SK-N-SH treated with all-trans-retinoic acid at 6 μM for 48 hours (cell line): ENCODE data around the gene MAPK9.

Experiments
- ARNTL ChIP-seq: fragments of 450-650 bp; formaldehyde crosslinking; IDR thresholded peaks from 2 replicates; pipeline ENCODE4 v1.5.0; 2020; ENCODE audit warnings: low read depth, mild to moderate bottlenecking, moderate library complexity, borderline replicate concordance
- RARB ChIP-seq: fragments of 250-450 bp; sonication (Bioruptor Pico); IDR thresholded peaks from 2 replicates; pipeline ENCODE4 v1.8.0; 2021; ENCODE audit warnings: mild to moderate bottlenecking, moderate library complexity
- SNAI2 ChIP-seq: fragments of 250-450 bp; sonication (Bioruptor Pico); IDR thresholded peaks from 2 replicates; pipeline ENCODE4 v1.5.0; 2020; ENCODE audit warnings: mild to moderate bottlenecking, moderate library complexity
- TF ChIP-seq, protein P1 (sequence below): fragments of 250-450 bp; sonication (Bioruptor Pico); IDR thresholded peaks from 2 replicates; pipeline ENCODE4 v1.8.0; 2021; ENCODE audit warnings: low read depth, mild to moderate bottlenecking, moderate library complexity, borderline replicate concordance

DNA sequence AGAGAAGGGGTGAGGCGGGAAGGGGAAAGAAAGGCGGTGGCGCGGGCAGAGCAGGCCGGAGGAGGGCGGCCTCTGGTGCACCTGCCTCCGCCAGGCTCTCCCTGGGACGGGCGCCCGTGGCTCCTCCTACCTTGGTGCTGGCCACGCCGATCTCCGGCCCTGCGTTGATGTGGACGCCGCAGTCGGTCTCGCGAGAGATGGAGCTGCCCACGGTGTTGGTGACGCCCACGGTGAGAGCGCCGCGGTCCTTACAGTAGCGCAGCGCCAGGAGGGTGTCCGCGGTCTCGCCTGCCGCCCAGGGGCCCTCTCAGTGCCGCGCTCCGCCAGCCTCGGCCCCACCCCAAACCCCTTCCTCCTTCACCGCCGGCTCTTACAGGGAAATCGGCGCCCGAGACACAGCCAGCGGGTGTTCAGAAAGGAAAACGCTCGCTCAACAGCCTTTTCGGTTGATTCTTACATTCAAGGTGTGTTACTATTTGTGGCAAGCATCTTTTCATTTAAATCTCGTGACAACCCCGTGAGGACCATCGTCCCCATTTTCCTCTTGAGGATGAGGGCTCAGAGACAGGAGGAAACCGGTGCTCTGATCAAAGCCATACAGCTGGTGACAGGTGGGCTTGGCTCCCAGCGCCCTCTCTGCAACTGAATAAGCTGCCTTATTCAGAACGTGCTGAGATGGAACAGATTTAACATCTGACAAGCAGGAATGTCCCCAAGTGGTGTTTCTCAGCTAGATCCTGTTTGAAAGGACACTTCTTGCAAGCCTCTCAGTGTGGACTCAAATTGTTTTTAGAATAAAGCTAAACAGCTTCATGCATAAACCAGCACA is 22.0 kb upstream of the MAPK9 start:
- TF ChIP-seq SNAI2 (CRISPR knock-in tag) (no peak), RARB (no peak), ARNTL (CRISPR knock-in tag) (no peak)
- TF ChIP-seq, protein P1, sequence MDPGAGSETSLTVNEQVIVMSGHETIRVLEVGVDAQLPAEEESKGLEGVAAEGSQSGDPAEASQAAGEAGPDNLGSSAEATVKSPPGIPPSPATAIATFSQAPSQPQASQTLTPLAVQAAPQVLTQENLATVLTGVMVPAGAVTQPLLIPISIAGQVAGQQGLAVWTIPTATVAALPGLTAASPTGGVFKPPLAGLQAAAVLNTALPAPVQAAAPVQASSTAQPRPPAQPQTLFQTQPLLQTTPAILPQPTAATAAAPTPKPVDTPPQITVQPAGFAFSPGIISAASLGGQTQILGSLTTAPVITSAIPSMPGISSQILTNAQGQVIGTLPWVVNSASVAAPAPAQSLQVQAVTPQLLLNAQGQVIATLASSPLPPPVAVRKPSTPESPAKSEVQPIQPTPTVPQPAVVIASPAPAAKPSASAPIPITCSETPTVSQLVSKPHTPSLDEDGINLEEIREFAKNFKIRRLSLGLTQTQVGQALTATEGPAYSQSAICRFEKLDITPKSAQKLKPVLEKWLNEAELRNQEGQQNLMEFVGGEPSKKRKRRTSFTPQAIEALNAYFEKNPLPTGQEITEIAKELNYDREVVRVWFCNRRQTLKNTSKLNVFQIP (CRISPR knock-in tag) = no peak
